NCI-H1105 (cell line): ENCODE measurements around the gene FAM174B.

Experiments used
- DNase-seq: peaks from one replicate; lab custom pipeline; 2025; lab: John Stamatoyannopoulos, UW

The FAM174B gene

GRCh38 chr15:92569778-92570177 is 85.8 kb downstream of the FAM174B start:
- no peak for DNase-seq
